Measurements from ENCODE around the gene GPR33. TPM values are rescaled to one million over a fixed set of nuclear protein-coding genes. Genes with fewer than 3 reads are reported as not detected.
A peak's percentile ranks its signal among the peaks of the same experiment; 100 is the strongest.
"Not testable (repeated sequence)": the region's sequence is repeated elsewhere in the genome, so short reads cannot be mapped to it uniquely, and the experiment has no call there.

GPR33 gene
- total RNA-seq, 2 donors from 2014 or later: not detected

GRCh38 chr14:31486764-31487163 lies 1.1 kb downstream of the GPR33 start:
- H3K4me1 Mint-ChIP-seq: peaks cover 3% of the 10 kb centered on the region
- no peak overlapping the region for H3K4me3 Mint-ChIP-seq
- peaks cover 20% of the 10 kb centered on the region for H3K27me3 Mint-ChIP-seq
- no peak overlapping the region for H3K27ac Mint-ChIP-seq
- peaks cover 2% of the 10 kb centered on the region for H3K36me3 Mint-ChIP-seq (ENCODE audit: low read depth)
- no peaks in the 10 kb centered on the region for H3K9me3 ChIP-seq (ENCODE audit: control insufficient read depth, low read length, poor library complexity, severe bottlenecking)
- DNase-seq (no peak), ATAC-seq (no peak)

DNA sequence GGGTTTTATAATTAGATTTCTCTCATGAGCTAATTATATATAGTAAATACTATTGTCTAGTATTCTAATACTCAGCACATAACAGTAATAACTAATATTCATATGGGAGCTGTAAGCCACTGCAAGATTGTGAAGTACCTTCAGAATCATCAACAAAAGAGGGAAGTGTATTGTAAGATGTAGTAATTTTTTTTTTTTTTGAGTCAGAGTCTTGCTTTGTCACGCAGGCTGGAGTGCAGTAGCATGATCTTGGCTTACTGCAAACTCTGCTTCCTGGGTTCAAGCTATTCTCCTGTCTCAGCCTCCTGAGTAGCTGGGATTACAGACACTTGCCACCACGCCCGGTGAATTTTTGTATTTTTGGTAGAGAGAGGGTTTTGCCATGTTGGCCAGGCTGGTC lies 3.1 kb downstream of the GPR33 start:
- Mint-ChIP-seq H3K27ac (no peak overlapping the region), H3K36me3 (ENCODE audit: low read depth) (peaks cover 2% of the 10 kb centered on the region), H3K27me3 (peaks cover 27% of the 10 kb centered on the region), H3K4me3 (no peak overlapping the region), H3K4me1 (peaks cover 3% of the 10 kb centered on the region)
- H3K9me3 ChIP-seq (ENCODE audit: control insufficient read depth, low read length, poor library complexity, severe bottlenecking): no peaks in the 10 kb centered on the region
- ATAC-seq (no peak), DNase-seq (no peak)

DNA sequence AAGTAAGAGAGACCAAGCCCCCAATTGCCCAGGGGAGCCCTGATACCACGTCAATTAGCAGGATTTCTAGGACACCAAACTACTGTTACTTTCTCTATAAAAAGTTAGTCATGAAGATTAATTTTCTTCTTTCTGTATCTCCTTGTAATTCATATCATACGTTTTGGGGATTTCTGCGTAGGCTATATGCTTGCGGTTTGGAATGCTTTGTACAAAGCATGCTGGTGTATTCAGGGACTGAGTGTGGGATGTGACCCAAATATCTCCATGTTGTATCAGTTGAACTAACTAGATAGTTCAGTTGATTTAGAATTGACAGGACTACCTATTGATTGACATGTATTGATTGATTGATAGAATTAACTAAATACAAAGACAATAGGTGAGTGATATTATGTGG lies 7.7 kb downstream of the GPR33 start:
- H3K27ac Mint-ChIP-seq: no peak overlapping the region
- no peak overlapping the region for H3K4me3 Mint-ChIP-seq
- H3K36me3 Mint-ChIP-seq (ENCODE audit: low read depth): peaks cover 4% of the 10 kb centered on the region
- peaks cover 31% of the 10 kb centered on the region for H3K27me3 Mint-ChIP-seq
- no peaks in the 10 kb centered on the region for H3K4me1 Mint-ChIP-seq
- no peak for DNase-seq
- H3K9me3 ChIP-seq (ENCODE audit: control insufficient read depth, low read length, poor library complexity, severe bottlenecking): no peaks in the 10 kb centered on the region
- no peak for ATAC-seq

- DNase-seq (no peak), ATAC-seq (no peak)
- peaks cover 31% of the 10 kb centered on the region for H3K27me3 Mint-ChIP-seq
- no peaks in the 10 kb centered on the region for H3K4me1 Mint-ChIP-seq
- H3K27ac Mint-ChIP-seq: no peak overlapping the region
- H3K4me3 Mint-ChIP-seq: no peak overlapping the region
- peaks cover 4% of the 10 kb centered on the region for H3K36me3 Mint-ChIP-seq (ENCODE audit: low read depth)
- no peaks in the 10 kb centered on the region for H3K9me3 ChIP-seq (ENCODE audit: control insufficient read depth, low read length, poor library complexity, severe bottlenecking)
Measured at GRCh38 chr14:31479027-31479426, 8.8 kb downstream of the GPR33 start.

DNA sequence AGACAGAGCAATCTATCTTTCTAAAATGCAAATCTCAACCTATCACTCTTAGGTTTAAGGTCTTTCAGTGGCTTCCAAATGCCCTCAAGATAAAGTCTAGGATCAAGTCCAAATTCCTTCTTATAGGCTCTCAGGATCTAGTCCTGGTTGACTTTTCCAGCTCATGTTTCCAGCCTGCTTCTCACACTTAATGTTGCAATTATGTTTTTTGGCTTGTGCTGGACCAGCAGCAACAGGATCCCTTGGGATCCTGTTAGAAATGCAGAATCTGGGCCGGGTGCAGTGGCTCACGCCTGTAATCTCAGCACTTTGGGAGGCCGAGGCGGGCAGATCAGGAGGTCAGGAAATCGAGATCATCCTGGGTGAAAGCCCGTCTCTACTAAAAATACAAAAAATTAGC lies 10.6 kb downstream of the GPR33 start:
- ATAC-seq (no peak), DNase-seq (no peak)
- H3K27me3 Mint-ChIP-seq: peaks cover 28% of the 10 kb centered on the region
- H3K27ac Mint-ChIP-seq: no peak overlapping the region
- no peaks in the 10 kb centered on the region for H3K4me1 Mint-ChIP-seq
- H3K9me3 ChIP-seq (ENCODE audit: control insufficient read depth, low read length, poor library complexity, severe bottlenecking): no peaks in the 10 kb centered on the region
- H3K4me3 Mint-ChIP-seq: no peak overlapping the region
- peaks cover 4% of the 10 kb centered on the region for H3K36me3 Mint-ChIP-seq (ENCODE audit: low read depth)

DNA sequence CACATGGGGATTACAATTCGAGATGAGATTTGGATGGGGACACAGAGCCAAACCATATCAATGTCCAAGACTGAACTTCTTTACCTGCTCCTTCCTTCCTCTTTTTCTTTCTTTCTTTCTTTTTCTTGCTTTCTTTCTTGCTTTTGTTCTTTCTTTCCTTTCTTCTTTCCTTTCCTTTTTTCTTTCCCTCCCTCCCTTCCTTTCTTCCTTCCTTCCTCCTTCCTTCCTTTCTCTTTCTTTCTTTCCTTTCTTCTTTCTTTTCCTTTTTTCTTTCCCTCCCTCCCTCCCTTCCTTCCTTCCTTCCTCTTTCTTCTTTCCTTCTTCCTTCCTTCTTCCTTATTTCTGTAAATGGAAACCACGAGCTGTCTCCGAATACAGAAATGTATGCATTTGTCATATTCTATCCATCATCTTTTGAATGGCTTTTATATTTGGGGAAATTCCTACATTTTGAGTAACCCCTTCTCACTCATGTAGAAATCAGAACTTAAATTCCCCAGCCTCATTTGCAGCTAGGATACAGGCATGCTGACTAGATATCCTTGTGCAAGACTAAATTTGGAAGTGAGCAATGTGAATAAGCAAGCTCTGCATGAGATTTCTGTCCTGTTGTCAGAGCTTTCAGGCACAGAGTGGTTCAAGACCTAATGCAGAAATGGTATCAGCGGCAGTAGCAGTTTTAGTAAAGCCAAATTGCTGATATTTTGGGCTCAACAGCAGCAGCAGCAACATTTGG lies 11.5 kb downstream of the GPR33 start:
- H3K4me3 Mint-ChIP-seq: no peak overlapping the region
- DNase-seq (no peak), ATAC-seq (no peak)
- H3K27me3 Mint-ChIP-seq: peaks cover 28% of the 10 kb centered on the region
- H3K9me3 ChIP-seq (ENCODE audit: control insufficient read depth, low read length, poor library complexity, severe bottlenecking): no peaks in the 10 kb centered on the region
- peaks cover 4% of the 10 kb centered on the region for H3K36me3 Mint-ChIP-seq (ENCODE audit: low read depth)
- no peak overlapping the region for H3K27ac Mint-ChIP-seq
- no peaks in the 10 kb centered on the region for H3K4me1 Mint-ChIP-seq

DNA sequence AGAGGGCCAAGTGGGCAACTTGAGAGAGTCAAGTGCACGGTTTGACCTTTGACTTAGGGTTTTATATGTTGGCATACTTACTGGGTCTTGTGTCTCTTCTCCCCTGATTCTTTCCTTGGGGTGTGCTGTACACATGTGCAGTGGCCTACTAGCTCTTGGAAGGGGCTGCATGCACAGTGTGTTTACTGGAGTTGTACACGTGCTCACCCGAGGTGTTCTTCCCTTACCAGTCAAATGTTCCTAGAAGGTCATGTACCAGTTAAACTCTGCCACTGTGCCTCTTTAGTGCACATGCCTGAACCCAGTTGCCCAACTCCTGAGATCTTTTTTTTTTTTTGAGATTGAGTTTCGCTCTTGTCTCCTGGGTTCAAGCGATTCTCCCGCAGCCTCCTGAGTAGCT lies 21.3 kb downstream of the GPR33 start:
- Mint-ChIP-seq H3K4me3 (no peak overlapping the region), H3K4me1 (peaks cover 3% of the 10 kb centered on the region), H3K27me3 (no peaks in the 10 kb centered on the region), H3K27ac (no peak overlapping the region), H3K36me3 (ENCODE audit: low read depth) (no peaks in the 10 kb centered on the region)
- H3K9me3 ChIP-seq (ENCODE audit: control insufficient read depth, low read length, poor library complexity, severe bottlenecking): no peaks in the 10 kb centered on the region
- ATAC-seq (no peak), DNase-seq (no peak)

DNA sequence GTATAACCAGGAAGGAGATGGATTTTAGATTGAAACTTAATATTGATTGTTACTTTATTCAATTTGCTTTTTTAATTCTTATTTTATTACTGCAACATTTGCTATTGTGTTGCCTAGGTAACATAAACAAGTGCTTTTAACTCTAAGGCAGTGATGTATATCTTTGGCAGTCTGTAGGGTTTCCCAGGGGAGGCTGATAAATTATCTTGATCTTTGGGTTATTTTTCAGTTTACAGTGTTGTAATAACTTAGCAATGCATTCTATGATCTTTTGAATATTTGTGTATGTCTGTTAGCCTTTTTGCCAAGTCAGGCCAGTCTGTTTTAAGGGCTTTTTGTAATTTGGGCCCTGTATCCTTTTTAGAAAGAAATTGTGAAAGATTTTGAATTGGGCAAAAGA lies 22.7 kb downstream of the GPR33 start:
- ATAC-seq (no peak), DNase-seq (no peak)
- H3K27me3 Mint-ChIP-seq: peaks cover 11% of the 10 kb centered on the region
- no peak overlapping the region for H3K27ac Mint-ChIP-seq
- H3K9me3 ChIP-seq (ENCODE audit: control insufficient read depth, low read length, poor library complexity, severe bottlenecking): no peaks in the 10 kb centered on the region
- no peaks in the 10 kb centered on the region for H3K36me3 Mint-ChIP-seq (ENCODE audit: low read depth)
- H3K4me3 Mint-ChIP-seq: no peak overlapping the region
- H3K4me1 Mint-ChIP-seq: peaks cover 4% of the 10 kb centered on the region

GRCh38 chr14:31462450-31462849 lies 25.4 kb downstream of the GPR33 start:
- H3K27ac Mint-ChIP-seq; ATAC-seq; H3K36me3 Mint-ChIP-seq (ENCODE audit: low read depth); H3K9me3 ChIP-seq (ENCODE audit: control insufficient read depth, low read length, poor library complexity, severe bottlenecking); DNase-seq; H3K4me3 Mint-ChIP-seq: not testable (repeated sequence)
- peaks cover 11% of the 10 kb centered on the region for H3K27me3 Mint-ChIP-seq
- H3K4me1 Mint-ChIP-seq: peaks cover 12% of the 10 kb centered on the region

- DNase-seq: no peak
- no peaks in the 10 kb centered on the region for H3K9me3 ChIP-seq (ENCODE audit: control insufficient read depth, low read length, poor library complexity, severe bottlenecking)
- no peak for ATAC-seq
- H3K4me3 Mint-ChIP-seq: no peak overlapping the region
- peaks cover 13% of the 10 kb centered on the region for H3K4me1 Mint-ChIP-seq
- peaks cover 11% of the 10 kb centered on the region for H3K27me3 Mint-ChIP-seq
- no peaks in the 10 kb centered on the region for H3K36me3 Mint-ChIP-seq (ENCODE audit: low read depth)
- H3K27ac Mint-ChIP-seq: no peak overlapping the region
Measured at GRCh38 chr14:31461545-31461944, 26.3 kb downstream of the GPR33 start.

- Mint-ChIP-seq H3K4me3 (peak overlapping the region; percentile 93), H3K4me1 (peaks cover 14% of the 10 kb centered on the region), H3K27me3 (peaks cover 11% of the 10 kb centered on the region), H3K36me3 (ENCODE audit: low read depth) (no peaks in the 10 kb centered on the region), H3K27ac (peak overlapping the region; percentile 95)
- ATAC-seq (no peak), DNase-seq (no peak)
- no peaks in the 10 kb centered on the region for H3K9me3 ChIP-seq (ENCODE audit: control insufficient read depth, low read length, poor library complexity, severe bottlenecking)
Measured at GRCh38 chr14:31457665-31458659, 29.9 kb downstream of the GPR33 start.

DNA sequence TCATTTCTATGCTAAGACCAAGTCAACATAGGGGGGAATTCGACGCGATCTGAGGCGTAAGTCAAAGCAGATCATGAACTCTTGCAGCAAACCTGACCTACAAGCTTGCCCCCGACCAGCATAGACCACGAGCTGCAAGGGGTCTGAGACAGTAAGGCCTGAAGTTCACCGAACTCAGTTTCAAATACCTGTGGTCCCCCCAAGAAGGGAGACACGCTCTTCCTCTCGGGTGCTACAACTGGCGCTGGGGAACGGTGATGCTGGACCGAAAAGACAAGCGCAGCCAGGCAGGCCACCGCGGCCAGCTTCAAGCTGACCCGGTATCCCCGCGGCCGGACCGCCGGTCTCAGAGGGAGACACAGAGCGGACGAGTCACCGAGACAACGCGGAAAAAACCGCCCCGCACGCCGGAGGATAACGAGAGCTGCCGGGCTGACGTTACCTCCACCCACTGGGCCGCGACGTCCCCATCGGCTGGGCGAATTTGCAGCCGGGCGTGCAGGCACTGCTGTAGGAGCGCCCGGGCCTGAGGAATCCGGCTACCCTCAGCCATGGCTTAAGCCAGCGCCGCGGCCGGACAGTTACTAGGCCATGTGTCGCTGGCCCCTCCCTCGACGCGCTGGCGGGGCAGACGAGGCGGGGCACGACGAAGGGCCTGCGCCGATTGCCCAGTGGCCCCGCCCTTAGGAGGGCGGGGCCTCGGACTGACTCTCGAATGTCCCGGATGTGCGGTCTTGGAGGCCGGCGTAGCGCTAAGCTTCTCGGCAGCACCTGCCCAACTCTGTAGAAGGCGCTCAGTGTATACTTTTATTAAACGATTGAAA lies 30.8 kb downstream of the GPR33 start, which contains the start of gene DTD2:
TSS of gene DTD2 (minus strand) at position 666 of the 824 bp plus-strand sequence. CDS start at position 553, 113 bp downstream.
- H3K27ac Mint-ChIP-seq: peak within 1 kb of the TSS; percentile 95
- ATAC-seq (peak; percentile 97), DNase-seq (peak; percentile 84 to 87 (median 86))
- H3K27me3 Mint-ChIP-seq: peaks cover 11% of the 10 kb centered on the region
- H3K36me3 Mint-ChIP-seq (ENCODE audit: low read depth): no peaks in the 10 kb centered on the region
- H3K4me3 Mint-ChIP-seq: peak within 1 kb of the TSS; percentile 93
- peaks cover 14% of the 10 kb centered on the region for H3K4me1 Mint-ChIP-seq
- no peaks in the 10 kb centered on the region for H3K9me3 ChIP-seq (ENCODE audit: control insufficient read depth, low read length, poor library complexity, severe bottlenecking)

Data from T-helper 17 cell (primary cell).